ENCODE results near the gene HES4. TPM values are rescaled to one million over a fixed set of nuclear protein-coding genes. Genes with fewer than 3 reads are reported as not detected.

The HES4 gene
- total RNA-seq, 1 experiment from 2014 or later, result 145 TPM

- peaks cover 8% of the 10 kb centered on the region; the same call in 1 of the 2 replicates for H4K20me1 ChIP-seq (ENCODE audit: insufficient read depth)
- no peaks in the 10 kb centered on the region; a peak in 1 of 4 replicates for H3K9me3 ChIP-seq (ENCODE audit: control insufficient read depth in 1 of 2, insufficient read depth in 1 of 2, low read depth in 1 of 2, low read length in 2 of 2)
- intact Hi-C loops (cut with micrococcal nuclease), result no loop called here
- POLR2A ChIA-PET, result interaction anchor here (1.8 kb wide), 1 partner anchor 17 kb away, joined by 5 read pairs; the partner anchor contains the start of gene ISG15
- peak overlapping the region in 1 of 2 experiments; percentile 83; a peak in 1 of 4 replicates for H3K4me3 ChIP-seq (replicated peaks in 1 of 2; ENCODE audit: low read depth in 1 of 2, low read length in 2 of 2)
- no peaks in the 10 kb centered on the region for H3K9me2 ChIP-seq (ENCODE audit: insufficient read depth)
- peak overlapping the region; percentile 98 for H3K4me2 ChIP-seq (ENCODE audit: low read length)
- H3K36me3 ChIP-seq (ENCODE audit: control insufficient read depth in 1 of 2, insufficient read depth in 2 of 2, low read length in 2 of 2), result no peaks in the 10 kb centered on the region
- ATAC-seq, result no peak
- H3K9ac ChIP-seq (ENCODE audit: low read length), result peak overlapping the region; percentile 100
- peaks cover 5 to 42% of the 10 kb centered on the region in 2 experiments; a peak in 3 of 4 replicates for H3K4me1 ChIP-seq (ENCODE audit: control insufficient read depth in 1 of 2, insufficient read depth in 2 of 2, low read length in 2 of 2)
- H2AFZ ChIP-seq (ENCODE audit: low read depth, low read length, poor library complexity, severe bottlenecking), result no peak overlapping the region
- TF ChIP-seq SP1 (IDR thresholded peaks at IDR 0.05; ENCODE audit: low read depth) (no peak), POLR2AphosphoS5 (IDR thresholded peaks at IDR 0.05; ENCODE audit: low read depth, low read length) (0 out of 2 replicates have a peak, but pooled peaks have one; percentile 9), ELF1 (IDR thresholded peaks at IDR 0.05; ENCODE audit: borderline replicate concordance, low read depth) (no peak), SRF (IDR thresholded peaks at IDR 0.05; ENCODE audit: low read depth) (no peak), TCF7L2 (IDR thresholded peaks at IDR 0.05; ENCODE audit: borderline replicate concordance, extremely low read depth, insufficient read depth, insufficient read length) (no peak), SIN3A (IDR thresholded peaks at IDR 0.05; ENCODE audit: low read depth) (no peak)
- TF ChIP-seq, protein P1, sequence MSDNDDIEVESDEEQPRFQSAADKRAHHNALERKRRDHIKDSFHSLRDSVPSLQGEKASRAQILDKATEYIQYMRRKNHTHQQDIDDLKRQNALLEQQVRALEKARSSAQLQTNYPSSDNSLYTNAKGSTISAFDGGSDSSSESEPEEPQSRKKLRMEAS (IDR thresholded peaks at IDR 0.05), result no peak
- H3K79me2 ChIP-seq (ENCODE audit: insufficient read depth, low read length), result peaks cover 29% of the 10 kb centered on the region
- CTCF ChIA-PET, result interaction anchor here (1.0 kb wide), 1 partner anchor 13 kb away, joined by 4 read pairs; no protein-coding TSS in a partner anchor
- peak overlapping the region; percentile 99 for H3K27ac ChIP-seq (ENCODE audit: low read depth, low read length)
- BruUV-seq (replicated peaks), result TSS peak; percentile 49
- RAD21 ChIA-PET (ENCODE audit: low non-redundant PET in 1 of 2, low total read pairs in 2 of 2, uncharacterized antibody in 2 of 2, unreplicated experiment in 2 of 2), result no interaction called here
- no peaks in the 10 kb centered on the region for H3K27me3 ChIP-seq (ENCODE audit: insufficient read depth, low read length)
- no peak for DNase-seq (ENCODE audit: low read depth, low spot score)
Measured at GRCh38 chr1:996851-997712, 2.8 kb downstream of the HES4 start.

Measured in HCT116 (cell line).